ENCODE results near the gene OSBPL7.
A peak's percentile ranks its signal among the peaks of the same experiment; 100 is the strongest.

Gene OSBPL7

DNA sequence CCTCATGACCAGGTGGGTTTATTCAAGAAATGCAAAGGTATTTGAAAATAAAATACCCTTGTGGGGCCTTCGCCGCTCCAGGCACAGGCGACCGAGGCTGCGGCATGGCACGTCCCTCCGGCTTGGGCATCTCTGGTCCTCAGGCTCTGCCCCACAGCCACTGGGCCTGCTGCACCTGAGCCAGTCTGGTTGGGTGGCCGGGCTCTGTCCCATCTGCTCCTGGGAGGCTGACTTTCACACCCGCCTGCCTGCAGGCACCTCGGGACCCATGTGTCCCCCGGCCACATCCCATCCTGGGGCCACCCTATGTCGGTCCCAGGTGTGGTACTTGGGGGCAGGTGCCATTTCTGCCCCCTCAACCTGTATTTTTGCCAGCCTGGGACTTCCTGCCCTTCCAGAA lies 20.9 kb downstream of the OSBPL7 start:
- no peak for DNase-seq
- no peak overlapping the region for H3K4me2 ChIP-seq (ENCODE audit: low read length)

DNA sequence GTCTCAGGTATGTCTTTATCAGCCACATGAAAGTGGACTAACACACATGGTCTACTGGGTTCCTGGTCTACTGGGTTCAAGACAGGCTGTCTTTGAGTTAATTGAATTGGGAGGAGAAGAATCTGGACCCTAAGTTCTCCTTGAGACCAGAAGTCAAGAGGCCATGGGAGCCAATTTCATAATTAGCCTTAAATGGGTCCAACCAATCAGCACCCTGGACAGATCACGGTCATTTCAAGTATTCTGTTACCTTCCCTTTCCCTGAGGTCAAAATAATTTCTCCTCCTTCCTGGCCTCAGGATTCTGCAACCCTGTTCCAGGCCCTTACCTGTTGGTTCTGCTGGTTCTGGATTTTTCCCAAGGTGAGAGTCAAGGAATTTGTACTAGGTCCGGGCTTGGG lies 23.8 kb downstream of the OSBPL7 start:
- Histone ChIP-seq H3K4me3 (ENCODE audit: low read length) (no peak overlapping the region), H3K27ac (ENCODE audit: low read depth, low read length) (no peak overlapping the region), H3K4me2 (ENCODE audit: low read length) (no peak overlapping the region), H4K8ac (ENCODE audit: low read depth, low read length) (no peak overlapping the region), H3K18ac (ENCODE audit: low read length) (no peak overlapping the region), H3K4ac (ENCODE audit: low read depth, low read length) (no peak overlapping the region), H3K4me1 (ENCODE audit: control insufficient read depth, low read depth, low read length) (no peaks in the 10 kb centered on the region), H2BK120ac (ENCODE audit: low read depth, low read length) (no peak overlapping the region), H2AK5ac (ENCODE audit: low read length) (no peak overlapping the region), H2BK5ac (ENCODE audit: low read length) (no peak overlapping the region), H3K27me3 (ENCODE audit: insufficient read depth, low read length, poor library complexity) (no peaks in the 10 kb centered on the region), H4K5ac (ENCODE audit: low read length) (no peak overlapping the region), H3K36me3 (ENCODE audit: control insufficient read depth, insufficient read depth, low read length) (no peaks in the 10 kb centered on the region), H3K23ac (ENCODE audit: low read length) (no peak overlapping the region), H3K56ac (ENCODE audit: low read length) (no peak overlapping the region), H3K9ac (ENCODE audit: low read length) (no peak overlapping the region), H2BK15ac (replicated peaks; ENCODE audit: low read depth) (no peak overlapping the region), H3K79me2 (ENCODE audit: control insufficient read depth, insufficient read depth, low read length) (no peaks in the 10 kb centered on the region), H3K79me1 (ENCODE audit: low read length) (no peaks in the 10 kb centered on the region)
- WGBS (ENCODE audit: extremely low coverage, insufficient coverage, low lambda C conversion rate): no CpG with 5 or more reads among the region's 2 CpGs
- DNase-seq: peak; percentile 18

More for the DNA sequence above, 20.9 kb downstream of the OSBPL7 start:
- no peak overlapping the region for H2BK5ac ChIP-seq (ENCODE audit: low read length)
- H2AK5ac ChIP-seq (ENCODE audit: low read length): no peak overlapping the region
- H4K8ac ChIP-seq (ENCODE audit: low read depth, low read length): no peak overlapping the region
- no peaks in the 10 kb centered on the region for H3K79me1 ChIP-seq (ENCODE audit: low read length)
- no peaks in the 10 kb centered on the region for H3K79me2 ChIP-seq (ENCODE audit: control insufficient read depth, insufficient read depth, low read length)
- H3K27me3 ChIP-seq (ENCODE audit: insufficient read depth, low read length, poor library complexity): no peaks in the 10 kb centered on the region
- H3K23ac ChIP-seq (ENCODE audit: low read length): no peak overlapping the region
- H4K5ac ChIP-seq (ENCODE audit: low read length): no peak overlapping the region
- H3K27ac ChIP-seq (ENCODE audit: low read depth, low read length): no peak overlapping the region
- H2BK15ac ChIP-seq (replicated peaks; ENCODE audit: low read depth): no peak overlapping the region
- H3K4me1 ChIP-seq (ENCODE audit: control insufficient read depth, low read depth, low read length): no peaks in the 10 kb centered on the region
- H3K9ac ChIP-seq (ENCODE audit: low read length): no peak overlapping the region
- no CpG with 5 or more reads among the region's 12 CpGs for WGBS (ENCODE audit: extremely low coverage, insufficient coverage, low lambda C conversion rate)
- H3K18ac ChIP-seq (ENCODE audit: low read length): no peak overlapping the region
- no peak overlapping the region for H3K56ac ChIP-seq (ENCODE audit: low read length)
- H3K4ac ChIP-seq (ENCODE audit: low read depth, low read length): no peak overlapping the region
- H3K4me3 ChIP-seq (ENCODE audit: low read length): no peak overlapping the region
- no peak overlapping the region for H2BK120ac ChIP-seq (ENCODE audit: low read depth, low read length)
- H3K36me3 ChIP-seq (ENCODE audit: control insufficient read depth, insufficient read depth, low read length): no peaks in the 10 kb centered on the region

- H3K23ac ChIP-seq (ENCODE audit: low read length): no peak overlapping the region
- no peaks in the 10 kb centered on the region for H3K36me3 ChIP-seq (ENCODE audit: control insufficient read depth, insufficient read depth, low read length)
- H3K9ac ChIP-seq (ENCODE audit: low read length): no peak overlapping the region
- no peak overlapping the region for H3K27ac ChIP-seq (ENCODE audit: low read depth, low read length)
- no peak overlapping the region for H4K5ac ChIP-seq (ENCODE audit: low read length)
- no peak overlapping the region for H2AK5ac ChIP-seq (ENCODE audit: low read length)
- no CpG with 5 or more reads among the region's 6 CpGs for WGBS (ENCODE audit: extremely low coverage, insufficient coverage, low lambda C conversion rate)
- H2BK15ac ChIP-seq (replicated peaks; ENCODE audit: low read depth): no peak overlapping the region
- no peak for DNase-seq
- no peak overlapping the region for H3K18ac ChIP-seq (ENCODE audit: low read length)
- H2BK5ac ChIP-seq (ENCODE audit: low read length): no peak overlapping the region
- no peak overlapping the region for H3K56ac ChIP-seq (ENCODE audit: low read length)
- H3K79me2 ChIP-seq (ENCODE audit: control insufficient read depth, insufficient read depth, low read length): no peaks in the 10 kb centered on the region
- H4K8ac ChIP-seq (ENCODE audit: low read depth, low read length): no peak overlapping the region
- peaks cover 14% of the 10 kb centered on the region for H3K27me3 ChIP-seq (ENCODE audit: insufficient read depth, low read length, poor library complexity)
- H3K4ac ChIP-seq (ENCODE audit: low read depth, low read length): no peak overlapping the region
- H3K79me1 ChIP-seq (ENCODE audit: low read length): no peaks in the 10 kb centered on the region
- H3K4me1 ChIP-seq (ENCODE audit: control insufficient read depth, low read depth, low read length): no peaks in the 10 kb centered on the region
- no peak overlapping the region for H3K4me3 ChIP-seq (ENCODE audit: low read length)
- no peak overlapping the region for H3K4me2 ChIP-seq (ENCODE audit: low read length)
- no peak overlapping the region for H2BK120ac ChIP-seq (ENCODE audit: low read depth, low read length)
These were observed 28.6 kb downstream of the OSBPL7 start for GRCh38 chr17:47792979-47793378.

DNA sequence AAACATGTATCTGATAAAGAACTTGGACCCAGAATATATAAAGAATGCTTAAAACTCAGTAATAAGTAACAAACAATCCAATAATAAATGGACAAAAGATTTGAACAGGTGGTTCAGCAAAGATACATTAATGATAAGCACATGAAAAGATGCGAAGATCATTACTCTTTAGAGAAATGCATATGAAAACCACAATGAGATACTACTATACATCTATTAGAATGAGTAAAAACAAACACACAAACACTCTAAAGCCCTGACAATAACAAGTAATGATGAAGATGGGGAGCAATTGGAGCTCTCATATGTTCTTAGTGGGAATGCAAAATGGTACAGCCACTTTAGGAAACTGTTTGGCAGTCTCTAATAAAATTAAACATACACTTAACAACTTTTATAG lies 29.1 kb downstream of the OSBPL7 start:
- no peaks in the 10 kb centered on the region for H3K4me1 ChIP-seq (ENCODE audit: control insufficient read depth, low read depth, low read length)
- no peak overlapping the region for H2BK15ac ChIP-seq (replicated peaks; ENCODE audit: low read depth)
- H3K27me3 ChIP-seq (ENCODE audit: insufficient read depth, low read length, poor library complexity): peaks cover 14% of the 10 kb centered on the region
- no peak overlapping the region for H3K27ac ChIP-seq (ENCODE audit: low read depth, low read length)
- no peak overlapping the region for H3K18ac ChIP-seq (ENCODE audit: low read length)
- H3K36me3 ChIP-seq (ENCODE audit: control insufficient read depth, insufficient read depth, low read length): no peaks in the 10 kb centered on the region
- no peak overlapping the region for H3K4me2 ChIP-seq (ENCODE audit: low read length)
- no CpG with 5 or more reads among the region's 1 CpG for whole genome bisulfite sequencing (ENCODE audit: extremely low coverage, insufficient coverage, low lambda C conversion rate)
- H3K23ac ChIP-seq (ENCODE audit: low read length): no peak overlapping the region
- H4K5ac ChIP-seq (ENCODE audit: low read length): no peak overlapping the region
- no peak overlapping the region for H3K9ac ChIP-seq (ENCODE audit: low read length)
- no peak overlapping the region for H4K8ac ChIP-seq (ENCODE audit: low read depth, low read length)
- no peaks in the 10 kb centered on the region for H3K79me1 ChIP-seq (ENCODE audit: low read length)
- H2BK5ac ChIP-seq (ENCODE audit: low read length): no peak overlapping the region
- H3K4me3 ChIP-seq (ENCODE audit: low read length): no peak overlapping the region
- no peak overlapping the region for H3K56ac ChIP-seq (ENCODE audit: low read length)
- no peak overlapping the region for H2BK120ac ChIP-seq (ENCODE audit: low read depth, low read length)
- H3K4ac ChIP-seq (ENCODE audit: low read depth, low read length): no peak overlapping the region
- no peak for DNase-seq
- no peak overlapping the region for H2AK5ac ChIP-seq (ENCODE audit: low read length)
- no peaks in the 10 kb centered on the region for H3K79me2 ChIP-seq (ENCODE audit: control insufficient read depth, insufficient read depth, low read length)

GRCh38 chr17:47791025-47791424 lies 30.6 kb downstream of the OSBPL7 start:
- Histone ChIP-seq H2BK15ac (replicated peaks; ENCODE audit: low read depth) (no peak overlapping the region), H3K56ac (ENCODE audit: low read length) (no peak overlapping the region), H3K79me1 (ENCODE audit: low read length) (no peaks in the 10 kb centered on the region), H3K4me3 (ENCODE audit: low read length) (no peak overlapping the region), H3K23ac (ENCODE audit: low read length) (no peak overlapping the region), H3K4me1 (ENCODE audit: control insufficient read depth, low read depth, low read length) (no peaks in the 10 kb centered on the region), H3K9ac (ENCODE audit: low read length) (no peak overlapping the region), H3K4ac (ENCODE audit: low read depth, low read length) (no peak overlapping the region), H3K36me3 (ENCODE audit: control insufficient read depth, insufficient read depth, low read length) (no peaks in the 10 kb centered on the region), H3K27ac (ENCODE audit: low read depth, low read length) (no peak overlapping the region), H4K8ac (ENCODE audit: low read depth, low read length) (peak overlapping the region; percentile 39), H3K18ac (ENCODE audit: low read length) (no peak overlapping the region), H3K4me2 (ENCODE audit: low read length) (no peak overlapping the region), H2AK5ac (ENCODE audit: low read length) (no peak overlapping the region), H2BK120ac (ENCODE audit: low read depth, low read length) (no peak overlapping the region), H3K79me2 (ENCODE audit: control insufficient read depth, insufficient read depth, low read length) (no peaks in the 10 kb centered on the region), H2BK5ac (ENCODE audit: low read length) (no peak overlapping the region), H3K27me3 (ENCODE audit: insufficient read depth, low read length, poor library complexity) (peaks cover 14% of the 10 kb centered on the region), H4K5ac (ENCODE audit: low read length) (no peak overlapping the region)
- WGBS (ENCODE audit: extremely low coverage, insufficient coverage, low lambda C conversion rate): no CpG with 5 or more reads among the region's 3 CpGs
- DNase-seq: no peak
